C4-2B (cell line): ENCODE results near the gene PRR5L.

Source experiments
- ZFX ChIP-seq: fragments of 450-650 bp; IDR thresholded peaks from 2 replicates; pipeline ENCODE4 v1.6.1; 2017
- TF ChIP-seq, protein P1 (sequence below): fragments of 450-650 bp; conservative IDR thresholded peaks from 2 replicates; pipeline ENCODE4 v1.5.1; 2017; ENCODE audit warnings: mild to moderate bottlenecking

DNA sequence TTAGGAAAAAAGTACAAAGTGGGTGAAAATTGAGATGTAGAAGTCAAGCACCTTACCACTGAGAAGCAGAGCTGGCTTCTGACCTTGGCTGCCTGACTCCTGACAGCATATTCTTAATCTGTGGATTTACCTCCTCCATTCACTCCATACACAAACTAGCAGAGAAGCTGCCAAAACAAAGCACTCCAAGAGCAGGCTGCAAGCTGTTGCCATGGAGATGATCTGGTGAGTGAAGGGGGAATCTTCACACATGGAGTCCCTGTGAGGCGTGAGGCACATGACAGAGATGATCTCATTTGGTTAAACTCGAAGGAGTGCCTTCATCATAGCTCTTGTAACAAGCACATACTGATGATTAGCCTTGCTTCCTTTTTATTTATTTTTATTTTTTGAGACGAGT lies 23.0 kb upstream of the PRR5L start:
- TF ChIP-seq, protein P1, sequence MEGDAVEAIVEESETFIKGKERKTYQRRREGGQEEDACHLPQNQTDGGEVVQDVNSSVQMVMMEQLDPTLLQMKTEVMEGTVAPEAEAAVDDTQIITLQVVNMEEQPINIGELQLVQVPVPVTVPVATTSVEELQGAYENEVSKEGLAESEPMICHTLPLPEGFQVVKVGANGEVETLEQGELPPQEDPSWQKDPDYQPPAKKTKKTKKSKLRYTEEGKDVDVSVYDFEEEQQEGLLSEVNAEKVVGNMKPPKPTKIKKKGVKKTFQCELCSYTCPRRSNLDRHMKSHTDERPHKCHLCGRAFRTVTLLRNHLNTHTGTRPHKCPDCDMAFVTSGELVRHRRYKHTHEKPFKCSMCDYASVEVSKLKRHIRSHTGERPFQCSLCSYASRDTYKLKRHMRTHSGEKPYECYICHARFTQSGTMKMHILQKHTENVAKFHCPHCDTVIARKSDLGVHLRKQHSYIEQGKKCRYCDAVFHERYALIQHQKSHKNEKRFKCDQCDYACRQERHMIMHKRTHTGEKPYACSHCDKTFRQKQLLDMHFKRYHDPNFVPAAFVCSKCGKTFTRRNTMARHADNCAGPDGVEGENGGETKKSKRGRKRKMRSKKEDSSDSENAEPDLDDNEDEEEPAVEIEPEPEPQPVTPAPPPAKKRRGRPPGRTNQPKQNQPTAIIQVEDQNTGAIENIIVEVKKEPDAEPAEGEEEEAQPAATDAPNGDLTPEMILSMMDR: no peak
- TF ChIP-seq ZFX: no peak
